Measurements from ENCODE around the gene NRP1.
A peak's percentile ranks its signal among the peaks of the same experiment; 100 is the strongest.
"Not testable (repeated sequence)": the region's sequence is repeated elsewhere in the genome, so short reads cannot be mapped to it uniquely, and the experiment has no call there.

Gene NRP1

DNA sequence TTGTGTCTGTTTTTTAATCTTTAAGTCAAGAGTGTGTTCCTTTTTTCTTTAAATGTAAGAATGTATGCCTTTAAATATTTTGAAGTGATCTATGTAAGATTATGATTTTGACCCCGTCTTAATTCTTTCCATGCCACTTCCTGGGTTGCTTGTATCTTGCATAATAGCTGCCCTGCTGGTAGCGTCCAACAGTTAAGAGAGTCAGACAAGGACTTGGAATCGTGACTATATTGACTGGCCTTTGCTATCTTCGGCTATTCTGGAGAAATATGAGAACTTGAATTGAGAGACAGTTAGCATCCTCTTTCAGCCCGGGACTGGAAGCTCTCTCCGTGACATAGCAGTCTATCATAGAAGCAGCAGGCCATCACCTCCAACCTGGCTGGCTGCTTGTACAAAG, 13.0 kb downstream of the NRP1 start:
- no peak for DNase-seq (ENCODE audit: low spot score)

DNA sequence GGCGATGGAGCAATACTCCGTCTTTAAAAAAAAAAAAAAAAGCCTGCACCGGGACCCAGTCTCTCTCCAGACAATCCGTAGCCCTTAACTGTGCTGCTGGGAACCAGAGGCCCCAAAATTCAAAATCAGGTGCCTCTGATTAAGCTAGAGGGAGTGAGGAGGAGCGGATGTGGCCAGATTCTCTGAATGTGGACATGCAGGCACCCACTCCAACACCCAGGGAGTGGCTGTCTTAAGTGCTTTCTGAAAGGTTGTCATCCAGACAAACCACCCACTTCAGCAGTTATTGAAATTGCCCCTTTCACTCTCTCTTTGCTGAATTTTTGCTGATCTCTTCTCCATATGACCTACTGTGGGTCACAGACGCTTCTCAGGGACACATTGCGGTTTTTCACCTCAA, 14.2 kb downstream of the NRP1 start:
- no peak for DNase-seq (ENCODE audit: low spot score)

DNA sequence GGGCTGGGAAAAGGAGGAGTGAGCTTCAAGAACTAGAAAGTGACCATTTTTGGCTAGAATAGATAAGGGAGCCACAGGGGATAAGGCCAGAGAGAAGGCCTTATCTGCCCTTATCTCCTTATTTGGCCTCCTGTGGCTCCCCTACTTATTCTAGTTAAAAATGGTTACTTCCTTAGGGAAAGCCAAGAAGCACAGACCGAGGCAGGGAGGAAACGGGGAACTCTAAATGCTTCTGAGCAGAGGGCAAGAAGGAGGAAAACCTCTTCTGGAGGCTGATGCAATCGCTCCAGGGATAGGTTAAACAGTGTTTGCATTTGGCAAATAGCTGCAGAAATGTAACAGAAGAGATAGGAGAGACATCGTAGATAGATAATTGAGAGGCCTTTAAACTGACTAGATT, 18.6 kb downstream of the NRP1 start:
- DNase-seq (ENCODE audit: low spot score) = no peak

DNA sequence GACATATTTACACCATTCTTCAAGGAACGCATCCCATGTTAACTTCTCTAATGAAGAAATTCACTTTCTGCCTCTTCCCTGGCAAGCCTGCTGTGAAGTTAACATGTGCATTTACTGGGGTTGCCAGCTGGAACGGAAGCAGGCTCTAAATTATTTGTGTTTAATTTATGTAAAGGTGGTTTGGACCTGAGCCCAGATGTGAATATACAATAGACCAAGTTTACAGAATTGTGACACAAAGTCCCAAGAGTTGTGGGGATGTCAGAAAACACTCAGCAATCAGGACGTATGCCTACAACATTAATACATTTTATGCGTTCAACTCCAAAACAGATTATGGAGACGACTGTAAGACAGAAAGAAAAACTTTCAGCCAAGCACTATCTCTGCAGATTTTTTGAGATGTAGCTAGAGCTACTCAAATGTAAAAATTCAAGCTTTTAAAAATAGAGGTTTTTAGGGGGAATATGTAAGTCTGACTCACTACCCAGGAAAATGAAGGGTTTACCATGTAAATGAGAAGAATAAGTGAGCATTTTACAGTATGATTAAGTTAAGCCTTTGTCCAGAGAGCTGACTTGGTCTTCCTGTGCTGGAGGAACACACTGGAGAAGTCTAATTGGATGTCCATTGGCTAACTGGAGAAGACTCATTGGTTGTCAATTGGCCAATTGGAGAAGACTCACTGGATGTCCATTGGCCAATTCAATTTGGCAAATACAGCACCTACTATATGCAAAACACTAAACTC, 19.5 kb downstream of the NRP1 start:
- DNase-seq (ENCODE audit: low spot score) = peak; percentile 81

DNA sequence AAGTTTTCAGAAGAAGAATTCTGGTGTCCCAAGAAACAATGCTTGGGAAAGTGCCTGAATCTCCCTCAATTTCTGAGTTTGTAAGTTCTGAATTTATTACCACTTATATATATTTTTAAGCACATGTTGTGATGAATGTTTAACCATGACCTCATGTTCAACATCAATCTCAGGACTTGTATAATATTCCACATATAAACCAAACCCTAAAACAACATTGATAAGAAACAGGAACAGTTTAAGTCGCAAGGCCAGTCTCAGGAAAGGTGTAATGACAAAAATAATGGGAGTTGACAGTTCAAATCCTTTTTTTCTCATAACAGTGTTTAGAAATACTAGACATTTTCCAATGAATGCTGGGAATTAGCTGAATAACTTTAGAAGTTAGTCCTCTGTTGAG, 22.8 kb downstream of the NRP1 start:
- DNase-seq (ENCODE audit: low spot score) = no peak

DNA sequence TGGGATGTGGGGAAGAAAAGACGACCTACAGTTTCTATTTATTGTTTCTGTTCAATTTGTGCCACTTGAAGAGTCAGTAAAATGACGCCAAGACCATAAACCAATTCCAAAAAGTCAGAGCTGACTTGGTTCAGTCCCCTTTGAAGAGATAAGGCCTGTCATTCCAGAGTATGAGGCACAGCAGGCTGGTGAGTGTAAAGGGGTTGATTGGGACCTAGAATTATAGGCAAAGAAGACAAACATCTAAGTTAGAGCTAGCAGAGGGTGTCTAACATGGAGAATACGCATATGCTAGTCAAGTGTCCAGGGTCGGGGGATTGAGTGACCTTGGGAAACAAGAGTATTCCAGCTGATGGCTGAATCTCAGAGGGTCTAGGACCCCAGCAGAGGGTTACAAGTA, 23.6 kb downstream of the NRP1 start:
- no peak for DNase-seq (ENCODE audit: low spot score)

DNA sequence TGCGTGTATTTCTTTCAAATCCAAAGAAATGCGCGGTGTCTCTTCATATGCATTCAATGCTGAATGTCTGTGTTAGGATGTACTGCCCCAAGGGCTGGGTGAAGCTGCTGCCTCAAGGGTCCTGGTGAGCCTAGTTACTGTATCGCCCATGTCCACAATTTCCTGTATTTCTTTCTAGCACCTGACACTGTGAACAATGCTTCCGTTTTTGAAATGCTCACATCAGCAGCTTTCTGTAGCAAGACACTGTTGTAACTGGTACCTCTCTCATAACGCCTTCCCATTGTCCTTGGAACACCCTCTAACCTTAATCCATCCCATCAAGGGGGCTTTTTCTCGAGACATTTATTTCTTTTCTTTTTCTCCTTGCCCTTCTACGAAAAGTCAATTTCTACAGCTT, 25.1 kb downstream of the NRP1 start:
- no peak for DNase-seq (ENCODE audit: low spot score)

DNA sequence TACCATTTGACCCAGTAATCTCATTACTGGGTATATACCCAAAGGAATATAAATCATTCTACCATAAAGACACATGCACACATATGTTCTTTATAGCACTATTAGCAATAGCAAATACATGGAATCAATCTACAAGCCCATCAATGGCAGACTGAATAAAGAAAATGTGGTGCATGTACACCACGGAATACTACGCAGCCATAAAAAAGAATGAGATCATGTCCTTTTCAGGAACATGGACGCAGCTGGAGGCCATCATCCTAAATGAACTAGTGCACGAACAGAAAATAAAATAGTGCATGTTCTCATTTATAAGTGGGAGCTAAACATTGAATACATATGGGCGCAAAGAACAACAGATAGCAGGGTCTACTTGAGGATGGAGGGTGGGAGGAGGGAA, 26.6 kb downstream of the NRP1 start:
- DNase-seq (ENCODE audit: low spot score) = no peak

DNA sequence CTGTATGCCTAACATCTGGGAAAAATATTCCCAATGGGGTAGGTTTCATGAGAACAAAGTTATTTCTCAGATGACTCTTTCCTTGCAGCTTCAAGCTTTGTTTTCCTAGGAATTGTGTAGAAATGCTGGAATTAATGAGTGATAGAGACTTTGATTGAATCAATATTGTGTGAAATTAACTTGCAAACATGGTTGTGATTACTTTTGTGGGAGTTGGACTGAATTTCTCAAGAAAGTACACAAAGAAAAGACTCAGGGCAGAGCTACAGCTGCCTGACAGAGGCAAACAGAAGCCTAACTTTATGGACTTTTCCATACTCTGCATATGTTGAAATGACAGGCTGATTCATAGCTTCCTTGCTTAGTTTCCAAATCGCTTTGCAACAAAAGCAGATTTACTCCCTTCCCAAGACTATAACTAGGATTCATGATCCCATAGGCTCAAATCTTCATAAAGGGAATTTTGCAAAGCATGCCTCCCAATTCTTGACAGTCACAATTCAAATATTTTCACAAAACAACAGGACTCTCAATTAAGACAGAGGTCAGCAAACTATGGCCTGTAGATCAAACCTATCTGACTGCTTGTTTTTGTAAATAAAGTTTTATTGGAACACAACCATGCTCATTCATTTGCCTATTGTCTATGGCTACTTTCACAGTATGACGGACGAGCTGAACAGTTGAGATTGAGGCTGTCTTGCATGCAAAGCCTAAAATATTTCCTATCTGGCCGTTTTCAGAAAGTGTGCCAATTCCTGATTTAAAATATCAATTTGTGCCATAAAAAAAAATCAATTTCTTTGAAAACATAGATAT, 27.6 kb downstream of the NRP1 start:
- no peak for DNase-seq (ENCODE audit: low spot score)

DNA sequence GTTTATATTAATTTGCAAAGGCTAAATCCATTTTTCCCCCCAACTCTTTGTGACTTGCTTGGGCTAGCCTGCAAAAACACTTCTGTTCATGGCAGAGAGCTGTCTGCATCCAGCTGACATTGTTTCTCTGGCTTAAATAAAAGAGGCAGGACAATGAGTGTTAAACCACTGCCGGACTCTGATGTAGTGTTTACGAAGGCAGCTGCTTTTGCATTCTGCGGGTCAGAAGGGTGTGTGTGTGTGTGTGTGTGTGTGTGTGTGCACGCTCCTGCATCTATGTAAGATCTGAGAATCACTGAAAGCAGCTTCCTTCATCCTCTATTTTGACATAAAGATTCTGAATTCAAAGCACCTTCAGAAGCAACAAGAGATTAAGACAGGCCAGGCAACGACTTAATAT, 28.3 kb downstream of the NRP1 start:
- no peak for DNase-seq (ENCODE audit: low spot score)

DNA sequence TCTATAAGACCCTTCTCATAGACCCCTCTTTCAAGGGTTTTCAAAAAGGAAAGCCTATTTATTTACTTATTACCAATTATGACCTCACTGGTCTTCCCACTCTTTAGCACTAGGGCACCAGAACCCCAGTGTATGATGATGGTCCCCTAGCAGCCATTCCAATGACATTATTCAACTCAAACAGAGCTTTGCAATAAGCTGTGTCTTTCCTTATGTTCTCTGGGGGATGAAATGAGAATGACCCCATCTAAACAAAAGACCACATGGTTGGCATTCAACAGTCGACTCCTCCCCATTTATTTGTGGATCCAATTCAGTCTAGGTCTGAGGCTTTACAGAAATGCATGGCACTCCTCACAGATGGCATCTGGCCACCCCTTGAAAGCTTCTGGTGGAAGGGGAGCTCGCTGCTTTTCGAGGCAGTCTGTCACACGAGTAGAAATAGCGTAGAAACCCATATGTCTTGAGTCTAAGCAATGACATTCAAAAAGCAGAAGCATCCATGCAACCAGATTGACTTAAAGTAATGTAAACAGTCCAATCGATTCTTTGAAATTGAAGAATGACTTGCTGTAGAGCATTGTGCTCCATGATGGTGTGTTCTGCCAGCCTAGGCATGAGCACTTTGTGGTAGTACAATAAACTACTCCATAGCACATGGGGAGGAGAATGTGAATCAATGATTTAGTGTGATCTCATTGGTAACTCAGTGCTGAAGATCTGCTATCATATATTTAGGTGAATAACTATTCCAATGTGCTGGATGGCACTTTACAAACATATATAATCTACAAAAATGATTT, 29.8 kb downstream of the NRP1 start:
- DNase-seq (ENCODE audit: low spot score) = no peak

DNA sequence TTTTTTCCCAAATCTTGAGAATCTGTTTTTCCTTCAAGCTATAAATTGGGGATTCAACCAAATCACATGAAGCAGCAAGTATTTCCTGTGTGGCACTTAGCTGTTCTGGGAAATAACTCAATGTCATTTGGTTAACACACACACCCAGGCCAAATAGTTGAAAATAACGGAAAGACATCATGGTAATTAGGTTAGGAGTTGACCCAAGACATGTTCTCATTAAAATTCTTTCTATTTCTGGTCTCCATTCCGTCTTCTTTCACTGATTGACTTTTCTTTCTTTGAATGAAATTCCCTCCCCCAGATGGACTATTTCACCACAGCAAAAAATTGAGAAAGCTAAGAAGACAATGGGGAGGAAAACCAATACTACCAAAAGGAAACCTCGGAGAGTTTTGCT, 30.5 kb downstream of the NRP1 start:
- no peak for DNase-seq (ENCODE audit: low spot score)

DNA sequence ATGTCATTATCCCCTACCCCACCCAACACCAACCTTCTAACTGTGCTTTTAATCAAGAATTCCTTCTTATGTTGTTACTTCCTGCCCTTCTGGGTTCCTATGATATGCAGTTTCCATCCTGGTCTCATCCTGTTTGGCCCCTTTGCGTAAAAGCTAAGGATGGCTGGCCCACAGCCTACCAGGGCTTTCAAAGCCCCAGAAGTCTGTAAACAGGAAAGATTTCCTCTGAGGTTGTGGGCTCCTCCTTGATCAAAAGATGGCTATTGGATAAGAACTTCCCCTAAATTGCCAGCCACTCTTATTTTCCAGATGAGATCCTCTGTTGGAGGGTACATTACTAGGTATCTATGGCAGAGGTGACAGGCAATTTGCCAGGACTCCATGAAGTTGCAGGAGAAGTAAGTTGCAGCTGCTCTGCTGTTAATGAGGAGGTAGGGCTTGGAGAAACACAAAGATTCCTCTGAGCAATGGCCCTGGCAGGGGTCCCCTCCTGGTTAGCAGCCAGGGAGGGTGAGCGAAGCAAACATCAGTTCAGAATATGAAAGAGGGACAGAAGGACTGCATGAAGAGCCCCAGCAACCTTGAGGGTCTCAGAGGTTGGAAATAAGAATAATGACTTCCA, 32.1 kb downstream of the NRP1 start:
- DNase-seq (ENCODE audit: low spot score) = peak; percentile 63

DNA sequence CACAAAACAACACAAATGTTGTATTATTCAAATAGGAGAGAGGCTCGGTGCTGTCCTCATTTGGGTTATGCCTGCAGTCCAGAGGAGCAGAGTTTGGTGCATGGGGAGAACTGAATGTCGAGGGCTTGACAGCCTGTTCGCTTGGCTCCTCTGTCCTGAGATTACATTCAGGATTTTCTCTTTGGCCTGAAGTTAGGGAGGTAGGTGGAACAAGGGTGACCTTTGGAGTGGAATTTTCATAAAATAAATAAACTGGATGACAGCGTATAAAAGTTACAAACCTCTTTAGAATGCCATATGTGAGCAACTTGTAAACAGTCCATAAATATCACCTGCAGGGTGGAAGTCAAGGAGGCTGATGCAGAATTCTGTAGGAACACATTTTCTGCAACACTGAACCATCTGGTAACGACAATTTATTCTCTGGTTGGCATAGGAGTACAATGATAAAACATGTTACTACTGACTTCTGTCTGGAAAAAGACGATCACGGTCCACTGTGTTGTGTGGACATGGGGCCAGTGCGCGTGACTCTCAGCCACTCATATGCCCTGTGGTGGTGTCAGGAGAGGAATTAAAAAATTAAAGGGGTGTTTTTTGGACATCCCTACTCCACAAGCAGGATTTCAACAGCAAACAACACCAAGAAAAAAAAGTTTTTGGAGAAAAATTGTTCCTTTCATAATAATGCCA, 33.2 kb downstream of the NRP1 start:
- DNase-seq (ENCODE audit: low spot score) = no peak

DNA sequence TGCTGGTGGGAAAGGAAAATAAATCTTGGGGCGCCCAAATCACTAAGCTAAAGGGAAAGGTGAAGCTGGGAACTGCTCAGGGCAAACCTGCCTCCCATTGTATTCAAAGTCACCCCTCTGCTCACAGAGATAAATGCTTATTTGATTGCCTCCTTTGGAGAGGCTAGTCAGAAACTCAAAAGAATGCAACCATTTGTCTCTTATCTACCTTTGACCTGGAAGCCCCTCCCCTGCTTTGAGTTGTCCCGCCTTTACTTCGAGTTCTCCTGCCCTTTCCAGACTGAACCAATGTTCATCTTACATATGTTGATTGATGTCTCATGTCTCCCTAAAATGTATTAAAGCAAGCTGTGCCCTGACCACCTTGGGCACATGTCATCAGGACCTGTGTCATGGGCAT, 33.9 kb downstream of the NRP1 start:
- not testable (repeated sequence) for DNase-seq (ENCODE audit: low spot score)

DNA sequence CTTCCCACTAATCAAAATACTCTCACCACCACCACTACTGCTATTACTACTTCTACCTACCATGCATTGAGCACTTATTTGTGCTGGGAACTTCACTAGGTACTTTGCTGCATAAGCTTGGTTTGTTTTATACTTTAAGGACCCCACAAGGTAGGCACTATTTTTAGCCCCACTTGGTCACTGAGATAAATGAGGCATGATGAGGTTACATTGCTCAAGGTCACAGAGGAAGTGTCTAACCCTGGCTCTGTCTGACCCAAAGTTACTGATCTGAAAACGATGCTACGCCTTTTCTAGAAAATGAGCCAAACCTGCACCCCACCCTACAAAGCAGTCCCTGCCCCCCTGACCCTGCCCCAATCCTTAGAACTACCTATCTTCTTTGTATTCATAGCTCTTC, 35.6 kb downstream of the NRP1 start:
- no peak for DNase-seq (ENCODE audit: low spot score)

DNA sequence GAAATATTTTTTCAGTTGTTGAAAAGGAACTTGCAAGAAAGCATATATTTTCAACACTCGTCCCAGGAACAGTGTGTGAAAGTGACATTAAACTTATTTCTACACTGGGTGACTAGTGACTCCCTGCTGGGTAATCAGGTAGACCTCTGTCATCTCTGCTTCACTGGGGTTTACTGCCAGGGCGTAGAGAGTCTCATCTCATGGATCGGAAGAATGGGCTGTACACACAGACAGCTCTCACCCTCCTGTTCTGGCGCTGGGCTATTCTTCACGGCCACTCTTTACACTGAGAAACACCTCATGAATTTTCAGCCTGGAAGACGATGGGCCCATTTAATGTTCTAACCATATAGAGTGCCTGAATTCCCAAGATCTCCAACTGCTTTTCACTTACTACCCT, 36.4 kb downstream of the NRP1 start:
- DNase-seq (ENCODE audit: low spot score) = no peak

DNA sequence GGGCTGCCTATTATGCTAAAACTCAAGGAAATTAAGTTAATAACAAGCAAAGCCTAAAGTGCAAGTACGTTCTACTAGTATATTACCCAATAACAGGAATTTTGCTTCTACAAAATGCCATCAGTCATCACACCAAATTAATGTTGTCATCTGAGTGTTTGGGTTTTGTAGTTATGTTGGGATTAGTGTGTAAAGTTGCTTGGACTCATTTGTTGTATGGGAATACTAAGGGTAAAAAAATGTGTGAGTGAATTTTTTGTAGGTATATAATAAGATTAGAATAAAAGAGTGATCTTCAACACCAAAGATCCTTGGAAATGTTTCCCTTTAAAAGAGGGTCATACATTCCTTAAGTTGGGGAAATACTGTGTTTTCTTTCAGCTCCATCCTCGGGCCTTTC, 38.6 kb downstream of the NRP1 start:
- no peak for DNase-seq (ENCODE audit: low spot score)

DNA sequence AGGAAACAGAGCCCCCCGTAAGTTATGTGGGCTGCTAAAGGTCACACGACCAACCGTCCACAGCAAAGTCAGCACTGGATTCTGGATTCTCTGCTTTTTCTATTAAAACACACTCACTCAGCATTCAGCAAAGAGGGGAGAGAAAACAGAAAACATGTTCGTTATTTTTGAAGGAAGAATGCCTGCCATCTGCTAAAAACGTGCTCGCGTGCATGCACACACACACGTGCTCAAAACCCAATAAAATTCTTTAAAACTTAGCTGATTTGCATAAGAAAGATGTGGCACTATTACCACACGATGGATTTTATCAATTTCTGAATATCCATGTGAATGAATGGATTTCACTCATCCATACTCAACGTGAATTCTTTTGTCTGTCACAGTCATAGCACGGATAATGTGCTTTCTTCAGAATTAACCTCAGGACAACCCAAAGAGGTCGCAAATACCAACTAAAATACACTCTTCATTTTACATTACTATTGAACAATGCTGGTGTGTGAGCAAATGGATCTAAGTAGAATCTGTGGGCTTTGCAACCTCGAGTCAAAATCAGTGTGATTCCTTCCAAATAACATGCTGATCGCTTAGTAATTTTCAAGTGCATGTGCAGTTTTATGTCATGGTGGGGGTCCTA, 40.8 kb downstream of the NRP1 start:
- no peak for DNase-seq (ENCODE audit: low spot score)

DNA sequence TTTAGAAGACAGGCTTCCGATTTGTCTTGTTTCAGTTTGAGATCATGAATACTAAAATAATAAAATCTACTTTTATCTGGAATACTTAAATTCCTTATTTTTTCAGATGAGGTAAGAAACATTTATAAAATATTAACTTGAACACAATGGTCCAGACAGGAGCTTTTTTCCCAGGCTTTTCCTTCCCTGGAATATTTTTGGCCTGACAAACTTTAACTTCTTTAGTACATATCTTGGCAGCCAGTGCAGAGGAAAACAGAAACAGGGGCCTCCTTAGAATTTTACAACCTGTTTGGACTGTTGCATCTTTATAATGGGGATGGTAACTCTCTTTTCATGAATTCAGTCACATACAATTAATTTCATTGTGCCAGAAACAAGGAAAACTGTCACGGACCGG, 41.4 kb downstream of the NRP1 start:
- no peak for DNase-seq (ENCODE audit: low spot score)

DNA sequence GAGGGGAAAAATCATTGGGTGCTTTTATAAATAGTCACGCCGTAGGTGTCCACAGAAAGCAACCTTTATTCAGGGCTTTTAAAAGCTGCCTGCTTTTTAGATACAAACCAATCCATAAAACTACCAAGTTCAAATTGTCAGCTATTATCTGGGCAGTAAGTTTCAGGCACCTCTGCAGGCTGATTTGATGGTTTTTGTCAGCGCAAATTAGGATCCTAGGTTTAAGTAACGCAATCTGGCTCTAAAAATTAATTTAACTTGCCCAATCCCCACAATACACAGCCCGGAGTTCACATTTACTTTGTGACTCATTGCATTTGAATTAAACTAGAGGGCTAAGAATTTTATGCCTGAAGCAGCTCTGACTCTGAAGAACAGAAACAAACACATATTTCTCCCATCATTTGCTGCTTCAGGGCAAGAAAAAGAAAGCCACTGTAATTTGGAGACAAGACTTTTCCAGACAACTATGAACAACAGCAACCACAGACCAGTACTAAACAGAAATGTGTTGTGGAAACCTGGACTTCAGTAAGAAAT, 43.3 kb downstream of the NRP1 start:
- DNase-seq (ENCODE audit: low spot score) = no peak

All from kidney capillary endothelial cell (primary cell).